ENCODE results near the gene SIRT4.

GRCh38 chr12:120267736-120268135 is 34.4 kb upstream of the SIRT4 start:
- TF ChIP-seq CTCF (IDR thresholded peaks at IDR 0.05 in 2 of 3, conservative IDR thresholded peaks at IDR 0.05 in 1 of 3; ENCODE audit: borderline replicate concordance in 1 of 3, insufficient read depth in 1 of 3, low read depth in 2 of 3, low read length in 2 of 3) (no peak), EZH2 (IDR thresholded peaks at IDR 0.05) (no peak), POLR2A (IDR thresholded peaks at IDR 0.05; ENCODE audit: borderline replicate concordance, extremely low read depth, insufficient read depth, insufficient read length) (no peak), RAD21 (IDR thresholded peaks at IDR 0.05; ENCODE audit: low read depth) (no peak), REST (IDR thresholded peaks at IDR 0.05; ENCODE audit: low read depth) (no peak), ZBTB33 (IDR thresholded peaks at IDR 0.05; ENCODE audit: extremely low read depth, insufficient replicate concordance, low read length) (no peak), POLR2AphosphoS5 (IDR thresholded peaks at IDR 0.05; ENCODE audit: low read depth, low read length) (no peak), CEBPB (IDR thresholded peaks at IDR 0.05; ENCODE audit: low read depth) (no peak), SP1 (IDR thresholded peaks at IDR 0.05; ENCODE audit: low read depth) (no peak), TCF7L2 (IDR thresholded peaks at IDR 0.05; ENCODE audit: borderline replicate concordance, extremely low read depth, insufficient read depth, insufficient read length) (no peak), ATF3 (IDR thresholded peaks at IDR 0.05) (no peak), CBX3 (IDR thresholded peaks at IDR 0.05; ENCODE audit: low read depth) (no peak), EZH2phosphoT487 (IDR thresholded peaks at IDR 0.05; ENCODE audit: borderline replicate concordance) (no peak), YY1 (IDR thresholded peaks at IDR 0.05; ENCODE audit: extremely low read depth, insufficient replicate concordance, low read depth, low read length) (no peak)

All from HCT116 (cell line).